ENCODE measurements around the gene AEBP2.
"Not testable (repeated sequence)": the region's sequence is repeated elsewhere in the genome, so short reads cannot be mapped to it uniquely, and the experiment has no call there.

AEBP2 gene

DNA sequence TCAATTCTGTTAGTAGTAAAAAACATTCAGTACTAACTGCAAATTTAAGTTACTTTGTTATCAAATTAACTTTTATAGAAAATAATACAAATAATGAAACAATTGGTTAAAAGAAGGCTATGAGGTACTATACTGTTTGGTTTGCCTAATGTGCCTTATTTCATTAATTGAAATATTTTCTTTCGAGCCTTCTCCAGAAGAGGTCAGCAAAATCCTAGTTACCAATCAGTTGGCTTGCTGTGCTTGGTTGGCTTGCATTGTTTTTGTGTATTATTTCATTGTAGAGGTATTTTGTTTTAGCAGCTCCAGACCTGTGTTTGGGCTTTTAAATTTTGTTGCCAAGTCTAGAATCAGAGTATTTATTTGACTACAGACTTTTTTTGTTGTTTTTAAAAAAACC is 68.5 kb downstream of the AEBP2 start:
- DNase-seq (ENCODE audit: low spot score), result no peak

DNA sequence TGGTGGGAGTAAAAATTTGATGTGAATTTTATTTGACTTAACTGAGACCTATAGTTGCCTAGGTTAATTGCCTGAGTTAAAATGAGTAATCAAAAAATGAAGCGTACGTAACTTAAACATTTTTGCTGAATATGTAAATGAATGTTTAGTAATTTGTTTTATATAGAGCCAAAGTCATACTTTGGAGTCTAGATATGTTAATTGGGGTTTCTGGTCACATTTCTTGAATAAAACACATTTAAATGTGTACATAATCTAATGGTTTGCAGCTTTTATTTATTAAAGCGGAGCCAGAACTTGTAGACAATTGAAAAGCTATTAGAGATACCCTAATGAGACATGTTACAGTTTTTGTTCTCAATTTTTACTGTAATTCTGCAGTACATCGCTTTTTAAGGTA is 71.2 kb downstream of the AEBP2 start:
- no peak for DNase-seq (ENCODE audit: low spot score)

DNA sequence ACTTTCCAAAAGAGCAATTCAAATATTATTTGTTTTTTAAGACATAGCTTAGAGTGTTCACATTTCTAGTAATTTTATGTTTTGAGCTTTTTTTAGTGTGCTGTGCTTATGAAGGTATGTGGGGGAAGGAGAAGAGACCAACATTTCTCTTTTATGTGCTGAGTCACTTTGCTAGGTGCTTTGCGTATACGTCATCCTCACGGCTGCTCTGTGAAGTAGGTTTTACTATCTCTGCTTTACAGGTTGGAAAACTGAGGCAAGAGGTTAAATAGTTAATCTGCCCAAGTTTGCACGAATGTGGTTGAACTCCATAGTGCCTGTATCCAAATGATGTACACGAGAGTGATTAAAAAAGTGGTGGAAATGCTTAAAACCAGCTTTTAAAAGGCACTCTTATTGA is 75.9 kb downstream of the AEBP2 start:
- no peak for DNase-seq (ENCODE audit: low spot score)

DNA sequence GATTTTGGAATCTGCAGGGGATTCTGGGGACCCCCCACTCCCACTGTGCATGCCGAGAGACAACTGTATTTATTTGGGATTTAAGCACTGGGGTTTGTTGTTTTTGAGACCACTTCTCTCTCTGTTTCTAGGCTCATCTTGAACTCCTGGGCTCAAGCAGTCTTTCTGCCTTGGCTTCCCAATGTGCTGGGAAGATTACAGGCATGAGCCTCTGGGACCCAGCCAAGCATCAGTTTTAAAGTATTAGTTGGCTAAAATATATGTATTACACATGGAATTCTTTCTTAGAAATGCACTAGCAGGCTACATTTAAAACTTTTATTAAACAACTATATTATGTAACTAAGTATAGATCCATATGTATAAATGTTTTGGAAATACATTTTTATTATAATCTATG is 78.3 kb downstream of the AEBP2 start:
- no peak for DNase-seq (ENCODE audit: low spot score)

DNA sequence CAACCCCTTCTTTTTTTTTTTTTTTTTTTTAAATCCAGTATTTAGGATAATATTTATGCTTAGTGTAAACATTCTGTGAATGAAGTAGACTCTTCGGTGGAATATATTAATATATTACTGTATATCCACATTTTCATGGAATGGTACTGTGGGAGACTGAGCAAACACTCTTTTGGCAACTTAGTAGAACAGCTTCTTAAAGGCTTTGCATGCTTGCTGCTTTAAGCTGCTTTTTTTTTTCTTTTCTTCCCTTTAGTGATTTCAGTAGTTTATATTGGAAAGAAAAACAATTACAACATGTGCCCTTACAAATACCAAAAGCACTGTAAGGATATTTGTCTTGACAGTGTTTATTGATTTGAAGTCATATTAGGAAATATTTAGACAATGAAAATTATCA is 78.9 kb downstream of the AEBP2 start:
- DNase-seq (ENCODE audit: low spot score), result no peak

DNA sequence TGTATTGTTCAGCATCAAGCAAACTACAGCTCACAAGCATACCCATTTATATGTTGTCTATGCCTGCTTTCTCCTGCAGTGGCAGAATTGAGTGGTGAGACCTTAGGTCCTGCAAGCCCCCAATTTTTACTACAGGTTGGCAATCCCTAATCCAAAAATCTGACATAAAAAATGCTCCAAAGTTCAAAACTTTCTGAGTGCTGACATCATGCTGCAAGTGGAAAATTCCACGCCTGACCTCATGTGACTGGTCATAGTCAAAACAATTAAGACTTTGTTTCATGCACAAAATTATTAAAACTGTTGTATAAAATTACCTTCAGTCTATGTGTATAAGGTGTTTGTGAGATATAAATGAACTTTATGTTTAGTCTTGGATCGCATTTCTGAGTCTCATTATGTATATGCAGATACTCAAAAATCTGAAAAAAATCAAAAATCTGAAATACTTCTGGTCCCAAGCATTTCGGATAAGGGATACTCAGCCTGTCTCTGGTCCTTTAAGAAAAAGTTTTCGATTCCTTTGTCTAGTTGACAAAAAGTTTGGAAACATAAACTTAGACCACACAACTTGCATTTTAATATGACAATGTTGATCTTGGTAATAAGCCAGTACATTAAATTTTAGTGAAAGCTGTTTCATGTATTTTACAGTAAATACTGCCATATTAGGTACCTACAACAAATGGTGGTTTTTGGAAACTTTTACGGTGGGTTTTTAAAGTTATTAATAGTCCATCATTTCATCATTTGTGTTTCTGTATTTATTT is 81.5 kb downstream of the AEBP2 start:
- no peak for DNase-seq (ENCODE audit: low spot score)

DNA sequence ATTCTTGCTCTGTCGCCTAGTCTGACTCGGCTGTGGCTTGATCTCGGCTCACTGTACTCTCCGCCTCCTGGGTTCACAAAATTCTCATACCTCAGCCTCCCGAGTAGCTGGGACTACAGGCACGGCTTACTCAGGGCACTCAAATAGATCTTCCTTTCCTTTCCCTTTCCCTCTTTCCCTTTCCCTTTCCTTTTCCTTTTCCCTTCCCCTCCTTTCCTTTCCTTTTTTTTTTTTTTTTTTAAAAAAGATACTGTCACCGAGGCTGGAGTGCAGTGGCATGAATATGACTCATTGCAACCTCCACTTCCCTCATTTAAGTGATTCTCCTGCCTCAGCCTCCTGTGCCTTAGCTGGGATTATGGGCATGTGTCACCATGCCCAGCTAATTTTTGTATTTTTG is 86.0 kb downstream of the AEBP2 start:
- no peak for DNase-seq (ENCODE audit: low spot score)

DNA sequence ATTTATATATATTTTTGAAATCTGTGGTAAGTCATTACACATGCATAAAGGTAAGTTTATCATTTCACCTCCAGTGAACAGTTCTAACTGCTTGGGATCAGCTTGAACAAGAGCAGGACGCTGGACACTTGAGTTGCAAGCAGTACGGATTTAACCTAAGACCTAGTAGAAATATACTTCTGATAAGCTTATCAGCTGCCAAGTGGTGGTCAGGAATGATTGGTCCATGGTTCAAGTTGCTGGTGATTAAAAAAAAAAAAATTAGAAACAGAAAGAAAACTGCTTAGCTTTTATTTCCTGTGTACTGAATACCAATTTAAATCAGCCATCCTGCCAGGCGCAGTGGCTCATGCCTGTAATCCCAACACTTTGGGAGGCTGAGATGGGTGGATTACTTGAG is 88.6 kb downstream of the AEBP2 start:
- no peak for DNase-seq (ENCODE audit: low spot score)

DNA sequence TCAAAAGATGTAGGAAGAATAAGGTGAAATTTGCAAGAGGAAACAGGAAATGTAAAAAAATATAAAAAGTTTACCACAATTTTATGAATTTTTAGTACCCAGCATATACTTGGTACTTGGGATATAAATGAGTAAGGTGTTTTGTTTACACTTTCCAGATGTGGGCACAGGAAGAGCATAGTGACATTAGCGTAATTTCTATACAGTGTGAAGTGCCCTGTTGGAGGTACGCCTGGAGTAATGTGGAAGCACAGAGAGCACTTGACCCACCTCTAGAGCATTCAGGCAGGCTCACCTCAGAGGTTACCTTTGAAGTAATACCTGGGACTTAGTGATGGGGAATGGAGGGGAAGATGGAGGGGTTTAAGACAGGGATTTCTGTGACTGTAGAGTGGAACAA is 89.5 kb downstream of the AEBP2 start:
- no peak for DNase-seq (ENCODE audit: low spot score)

DNA sequence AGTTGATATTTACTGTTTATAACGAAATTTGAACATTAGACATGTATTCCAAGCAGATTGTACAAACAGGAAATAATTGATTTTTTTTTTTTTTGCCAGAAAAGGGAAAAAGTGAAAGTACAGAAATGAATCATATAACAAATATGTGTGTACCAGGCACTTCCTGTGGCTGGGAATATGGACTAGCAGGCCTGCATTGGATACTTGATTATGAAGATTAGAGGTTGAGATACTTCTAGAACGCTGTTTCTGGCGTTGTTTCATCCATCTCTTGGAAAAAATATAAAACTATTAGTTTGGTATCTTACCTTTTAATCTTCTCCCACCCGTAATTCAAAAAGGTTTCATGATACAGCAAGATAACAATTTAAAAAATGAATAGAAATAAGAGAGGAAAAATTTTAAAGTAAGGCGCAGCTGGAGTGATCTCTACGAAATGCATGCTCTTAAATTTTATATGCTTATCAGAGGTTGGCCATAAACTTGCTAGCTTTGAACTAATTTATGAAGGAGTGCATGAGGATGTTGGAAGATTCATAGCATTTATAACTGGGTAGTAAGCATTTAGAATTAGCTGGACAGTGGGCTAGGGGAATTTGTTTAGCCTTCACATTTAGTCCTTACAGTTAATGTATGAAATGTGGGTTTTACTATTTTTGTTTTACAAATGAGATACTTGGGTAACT is 90.8 kb downstream of the AEBP2 start:
- DNase-seq (ENCODE audit: low spot score), result peak; percentile 65

DNA sequence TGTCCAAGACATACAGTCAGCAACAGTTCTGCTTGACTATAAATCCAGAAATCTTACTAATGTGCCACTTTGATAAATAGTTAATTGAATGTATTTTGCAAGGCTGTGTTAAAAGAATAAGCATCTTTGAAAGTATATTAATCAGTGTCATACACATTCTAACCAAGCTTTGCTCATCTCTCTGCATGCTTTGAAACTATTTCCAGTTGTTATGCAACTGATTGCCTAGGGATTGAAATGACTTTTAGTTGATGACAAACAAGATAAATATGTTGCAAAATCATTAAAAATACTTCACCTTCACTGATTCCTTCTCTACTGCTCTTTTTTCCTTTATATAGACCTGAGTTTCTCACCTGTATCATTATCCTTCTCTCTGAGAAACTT is 91.3 kb downstream of the AEBP2 start:
- DNase-seq (ENCODE audit: low spot score), result no peak

DNA sequence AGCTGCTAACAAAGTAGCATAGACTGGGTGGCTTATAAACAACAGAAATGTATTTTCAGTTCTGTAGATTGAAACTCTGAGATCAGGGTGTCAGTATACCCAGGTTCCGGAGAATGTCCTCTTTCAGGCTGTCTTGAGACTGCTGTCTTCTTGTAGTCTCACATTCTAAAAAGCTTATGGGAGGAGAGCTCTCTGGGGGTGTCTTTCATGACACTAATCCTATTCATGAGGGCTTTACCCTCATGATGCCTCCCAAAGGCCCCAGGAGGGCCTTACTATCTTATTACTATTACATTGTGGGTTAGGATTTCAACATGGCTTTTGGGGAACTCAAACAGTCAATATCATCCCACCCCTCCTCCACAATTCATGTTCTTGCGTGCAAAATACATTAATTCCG is 94.3 kb downstream of the AEBP2 start:
- no peak for DNase-seq (ENCODE audit: low spot score)

DNA sequence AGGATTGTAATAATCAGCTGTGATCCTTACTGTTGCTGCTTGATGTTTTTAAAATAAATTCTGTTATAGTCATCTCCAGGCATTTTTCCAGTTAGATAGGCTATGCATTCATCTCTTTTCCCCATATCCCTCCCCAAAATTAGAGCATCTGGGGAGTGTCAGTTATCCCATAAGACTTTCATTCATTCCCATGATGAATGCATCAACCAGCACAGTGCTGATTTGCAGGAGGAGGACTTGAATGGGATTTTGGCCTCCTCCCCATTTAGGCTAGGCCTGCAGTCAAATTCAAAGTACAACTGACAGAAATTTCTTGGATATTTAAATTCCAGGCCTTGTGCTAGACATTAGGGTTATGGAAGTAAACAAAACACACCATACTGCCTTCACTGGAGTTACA is 99.8 kb downstream of the AEBP2 start:
- DNase-seq (ENCODE audit: low spot score), result no peak

DNA sequence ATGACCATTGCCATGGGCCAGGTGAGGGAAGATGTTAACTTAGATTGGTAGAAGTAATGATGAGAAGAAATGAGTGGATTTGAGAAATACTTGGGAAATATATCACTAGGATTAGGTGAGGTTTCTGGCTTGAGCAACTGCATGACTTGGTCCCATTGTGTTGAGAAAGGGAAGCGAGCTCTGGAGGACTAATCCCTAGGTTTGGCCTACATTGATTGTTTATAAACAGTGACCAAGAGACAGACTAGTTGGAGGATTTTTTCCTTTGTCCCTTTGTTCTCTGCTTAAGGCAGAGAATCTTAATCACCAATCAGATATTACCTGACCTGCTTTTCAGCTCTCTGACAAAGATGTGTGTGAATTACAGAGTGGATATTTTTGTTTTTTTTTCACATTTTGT is 100.5 kb downstream of the AEBP2 start:
- DNase-seq (ENCODE audit: low spot score), result no peak

DNA sequence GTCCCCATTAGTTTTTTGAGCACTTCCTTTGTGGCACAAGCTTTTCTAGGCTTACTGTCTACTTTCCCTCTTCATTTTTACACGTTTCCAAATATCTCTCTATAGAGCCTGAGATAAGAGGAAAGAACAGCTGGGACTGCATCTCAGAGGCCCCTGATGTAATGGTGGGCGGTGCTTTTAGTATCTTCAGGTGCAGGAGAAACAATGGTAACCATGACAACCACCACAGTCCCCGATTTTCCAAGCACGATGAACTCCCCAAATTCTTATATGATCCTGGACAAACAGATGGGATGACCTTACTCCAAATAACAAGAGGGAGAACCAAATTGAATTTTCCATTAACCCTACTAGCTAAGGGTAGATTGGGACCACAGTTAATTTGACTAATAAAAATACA is 103.3 kb downstream of the AEBP2 start:
- DNase-seq (ENCODE audit: low spot score), result no peak

DNA sequence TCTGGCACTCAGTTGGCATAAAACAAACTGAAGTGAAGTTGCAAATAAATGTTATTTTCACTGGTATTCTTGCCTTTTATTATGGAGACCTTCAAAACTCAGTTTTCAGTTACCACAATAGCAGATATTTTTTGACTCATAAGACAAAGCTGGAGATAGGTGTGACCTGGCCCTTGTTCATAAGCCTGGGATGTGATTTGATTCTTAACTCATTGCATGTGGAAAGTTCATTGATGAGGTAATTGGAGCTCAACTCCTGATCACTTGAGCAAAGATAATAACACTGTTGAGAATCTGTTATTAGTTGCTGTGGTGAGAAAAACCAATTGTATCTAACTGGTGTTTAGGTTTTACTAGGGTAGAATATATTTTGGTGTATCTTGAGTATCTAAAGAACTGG is 105.1 kb downstream of the AEBP2 start:
- no peak for DNase-seq (ENCODE audit: low spot score)

DNA sequence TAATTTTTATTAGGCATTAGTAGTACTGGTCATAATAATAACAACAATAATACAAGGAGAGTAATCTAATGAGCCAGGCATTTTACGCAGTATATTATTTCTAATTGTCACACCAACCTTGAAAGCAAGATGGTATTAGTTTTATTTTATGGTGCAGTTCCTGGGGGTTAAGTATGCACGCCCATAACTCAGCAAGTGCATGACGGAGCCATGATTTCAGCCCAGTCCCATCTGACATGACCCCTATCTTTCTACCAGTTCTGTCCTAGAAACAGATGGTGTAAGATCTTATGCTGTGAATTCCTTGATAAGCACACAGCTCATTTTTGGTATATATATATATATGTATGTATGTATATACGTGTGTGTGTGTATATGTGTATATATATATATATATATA is 106.0 kb downstream of the AEBP2 start:
- no peak for DNase-seq (ENCODE audit: low spot score)

DNA sequence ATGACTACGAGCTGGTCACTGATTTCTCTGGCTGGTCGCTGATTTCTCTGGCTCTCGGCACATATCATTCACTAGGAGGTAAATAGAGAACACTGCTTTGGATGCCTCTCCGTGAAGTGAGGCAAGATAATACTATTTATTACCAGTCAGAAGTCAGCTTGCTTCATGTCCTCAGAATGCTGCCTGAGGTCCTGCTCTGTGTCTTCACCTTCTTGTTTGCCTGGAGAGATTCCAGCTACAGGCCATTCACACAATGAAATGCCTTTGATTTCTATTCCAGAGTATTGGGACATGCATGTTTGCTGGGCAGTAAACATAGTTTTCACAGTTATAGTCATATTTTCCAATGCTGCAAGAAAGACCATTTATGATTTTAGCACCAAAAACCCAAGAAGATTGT is 106.7 kb downstream of the AEBP2 start:
- no peak for DNase-seq (ENCODE audit: low spot score)

DNA sequence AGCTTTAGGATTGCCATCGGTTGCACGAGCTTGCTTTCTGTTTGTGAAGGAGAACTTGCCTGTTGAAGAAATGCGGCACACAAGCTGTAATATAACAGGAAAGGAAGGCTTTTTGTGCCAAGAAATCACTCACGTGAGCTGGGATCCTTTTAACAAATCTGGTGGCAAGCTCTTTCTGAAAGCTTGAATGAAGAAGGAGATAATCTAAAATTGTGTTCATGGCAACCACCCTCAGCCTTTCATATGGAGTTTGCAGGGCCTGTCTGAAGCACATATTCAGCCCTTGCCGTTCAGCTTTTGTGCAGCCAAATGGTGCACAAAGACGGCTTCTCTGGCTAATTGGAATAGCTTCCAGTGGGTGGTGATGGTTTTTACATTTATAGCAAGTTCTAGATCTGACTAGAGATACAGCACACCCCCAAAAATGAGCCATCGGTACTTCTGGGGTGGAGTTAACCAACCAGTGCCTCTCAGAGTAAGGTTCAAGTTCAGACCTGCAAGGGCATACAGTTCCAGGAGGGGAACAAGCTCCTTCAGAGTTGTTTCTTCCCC is 107.4 kb downstream of the AEBP2 start:
- DNase-seq (ENCODE audit: low spot score), result no peak

DNA sequence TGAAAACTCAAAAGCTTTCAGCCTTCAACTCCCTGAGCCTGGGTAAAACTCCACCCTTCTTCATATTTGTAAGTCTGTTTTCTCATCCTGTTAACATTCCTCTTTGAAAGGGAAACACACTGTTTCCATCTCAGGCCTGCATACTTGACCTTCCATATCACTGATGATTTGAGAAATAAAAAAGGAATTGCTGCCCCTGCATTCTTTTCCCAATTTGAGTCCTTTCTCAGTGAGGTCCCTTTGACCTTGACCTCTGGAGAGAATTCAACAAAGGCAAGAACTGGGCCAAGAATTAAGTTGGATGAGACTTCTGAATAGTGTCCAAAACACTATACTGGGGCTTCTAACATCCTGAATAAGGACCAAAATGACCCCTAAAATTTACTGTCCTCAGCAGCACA is 108.0 kb downstream of the AEBP2 start:
- DNase-seq (ENCODE audit: low spot score), result no peak

DNA sequence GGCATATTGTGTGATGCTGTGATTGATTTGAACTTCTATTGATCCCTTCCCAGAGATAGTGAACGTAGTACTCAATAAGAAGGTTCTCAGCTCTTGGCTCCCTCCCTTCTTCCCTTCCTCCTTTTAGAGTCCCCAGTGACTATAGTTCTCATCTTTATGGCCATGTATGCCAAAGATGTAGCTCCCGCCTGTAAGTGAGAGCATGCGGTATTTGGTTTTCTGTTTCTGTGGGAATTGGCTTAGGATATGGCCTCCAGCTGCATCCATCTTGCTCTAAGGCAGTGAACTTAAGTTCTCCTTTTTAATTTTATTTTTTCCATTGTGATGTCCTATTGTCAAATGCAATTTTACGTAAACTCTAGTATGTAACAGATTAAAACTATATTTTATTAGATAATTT is 109.5 kb downstream of the AEBP2 start:
- no peak for DNase-seq (ENCODE audit: low spot score)

DNA sequence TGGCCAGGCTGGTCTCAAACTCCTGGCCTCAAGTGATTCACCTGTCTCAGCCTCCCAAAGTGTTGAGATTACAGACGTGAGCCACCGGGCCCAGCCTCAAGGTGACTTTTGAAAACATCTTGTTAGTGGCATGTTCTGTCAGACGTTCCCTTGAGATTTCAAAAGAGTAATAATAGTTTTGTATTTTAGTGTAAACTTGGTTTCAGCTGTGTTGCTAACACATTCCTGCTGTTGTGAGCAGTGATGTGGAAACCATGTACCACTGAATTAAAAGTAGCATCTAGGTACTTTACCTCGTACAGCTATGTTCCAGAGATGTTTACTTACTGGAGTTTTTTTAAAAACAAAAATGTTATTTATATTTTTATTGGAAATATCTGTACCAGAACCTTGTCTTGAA is 111.3 kb downstream of the AEBP2 start:
- no peak for DNase-seq (ENCODE audit: low spot score)

DNA sequence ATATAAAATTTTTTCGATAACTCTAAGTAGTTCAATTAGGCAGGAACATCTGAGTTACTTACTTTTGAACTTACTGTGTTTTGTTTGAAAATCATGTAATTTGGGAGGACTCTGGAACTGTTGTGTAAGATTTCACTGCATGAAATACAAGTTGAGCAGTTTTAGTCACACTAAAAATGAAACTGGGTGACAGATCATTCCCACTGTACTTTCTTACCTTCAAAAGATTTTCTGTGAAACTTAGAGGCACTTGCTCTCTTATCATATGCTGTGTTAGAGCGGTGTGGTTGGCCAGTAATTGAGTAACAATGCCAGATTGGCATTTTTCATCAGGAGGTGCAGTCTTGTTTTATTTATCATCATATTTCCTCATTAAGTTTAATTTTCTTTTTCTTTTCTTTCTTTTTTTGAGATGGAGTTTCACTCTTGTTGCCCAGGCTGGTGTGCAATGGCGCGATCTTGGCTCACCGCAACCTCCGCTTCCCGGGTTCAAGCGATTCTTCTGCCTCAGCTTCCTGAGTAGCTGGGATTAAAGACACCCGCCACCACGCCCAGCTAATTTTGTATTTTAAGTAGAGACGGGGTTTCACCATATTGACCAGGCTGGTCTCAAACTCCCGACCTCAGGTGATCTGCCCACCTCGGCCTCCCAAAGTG is 113.3 kb downstream of the AEBP2 start:
- DNase-seq (ENCODE audit: low spot score), result not testable (repeated sequence)

Data from kidney capillary endothelial cell (primary cell).